ENCODE measurements around the gene DMRTB1.

GRCh38 chr1:53420341-53420740 lies 38.9 kb upstream of the DMRTB1 start:
- TF ChIP-seq YY1 (IDR thresholded peaks at IDR 0.05; ENCODE audit: insufficient read depth, insufficient read length) = no peak
- TF ChIP-seq ZNF274 (IDR thresholded peaks at IDR 0.05; ENCODE audit: low read depth, low read length) = no peak
- TF ChIP-seq SUZ12 (IDR thresholded peaks at IDR 0.05; ENCODE audit: extremely low read depth, insufficient read depth, insufficient read length) = no peak
